HT-29 (cell line): ENCODE measurements around the gene PCBP2. TPM values are rescaled to one million over a fixed set of nuclear protein-coding genes. Genes with fewer than 3 reads are reported as not detected.
A peak's percentile ranks its signal among the peaks of the same experiment; 100 is the strongest.

ENCODE experiments used
- DNase-seq: peaks from one replicate; pipeline ENCODE4 v3.0.0-alpha.2; 2015; ENCODE audit warnings: low spot score
- total RNA-seq: library from RNA; depleted of rRNA; stranded (reverse); fragments of >200 nt; shearing (Covaris generic); gene quantifications from 2 replicates; pipeline ENCODE4 v1.2.3, GENCODE V29; 2014

The PCBP2 gene
- total RNA-seq, 1 experiment from 2014 or later, result 135 TPM

DNA sequence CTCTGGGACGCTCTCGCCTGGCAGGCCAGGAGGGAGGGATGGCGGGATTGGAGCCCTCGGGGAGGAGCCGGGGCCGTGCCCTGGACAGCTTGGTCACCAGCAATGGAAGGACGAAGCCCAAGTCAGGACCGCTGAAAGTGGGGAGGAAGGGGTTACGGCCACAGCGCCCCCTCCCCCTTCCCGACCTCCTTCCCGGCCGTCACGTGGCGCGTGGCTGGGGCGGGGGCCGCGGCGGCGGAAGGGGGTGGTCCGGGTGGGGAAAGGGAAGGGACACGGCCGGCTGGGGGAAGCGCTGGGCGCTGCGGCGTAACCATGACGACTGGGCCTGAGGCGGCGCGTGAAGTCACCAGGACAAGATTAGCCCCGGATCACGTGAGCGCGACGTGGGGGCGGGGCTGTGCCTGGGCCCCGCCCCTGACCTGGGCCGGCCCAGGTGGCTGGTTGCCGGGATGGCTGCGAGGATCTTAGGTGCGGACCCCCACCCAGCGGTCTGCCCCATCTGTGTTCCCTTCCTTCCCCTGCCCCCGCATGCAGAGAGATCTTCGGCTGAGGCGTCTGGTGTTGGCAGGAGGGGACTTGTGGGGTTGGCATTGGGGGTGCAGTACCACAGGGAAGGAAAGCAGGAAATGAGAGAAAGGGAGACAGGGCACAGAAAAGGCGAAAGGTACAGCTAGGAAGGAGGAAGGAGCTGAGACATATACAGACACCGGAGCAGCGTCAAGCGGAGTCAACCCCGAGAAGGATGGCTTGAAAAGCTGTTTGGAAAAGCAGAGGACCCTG lies 41.1 kb downstream of the PCBP2 start:
- peak; percentile 93 for DNase-seq

DNA sequence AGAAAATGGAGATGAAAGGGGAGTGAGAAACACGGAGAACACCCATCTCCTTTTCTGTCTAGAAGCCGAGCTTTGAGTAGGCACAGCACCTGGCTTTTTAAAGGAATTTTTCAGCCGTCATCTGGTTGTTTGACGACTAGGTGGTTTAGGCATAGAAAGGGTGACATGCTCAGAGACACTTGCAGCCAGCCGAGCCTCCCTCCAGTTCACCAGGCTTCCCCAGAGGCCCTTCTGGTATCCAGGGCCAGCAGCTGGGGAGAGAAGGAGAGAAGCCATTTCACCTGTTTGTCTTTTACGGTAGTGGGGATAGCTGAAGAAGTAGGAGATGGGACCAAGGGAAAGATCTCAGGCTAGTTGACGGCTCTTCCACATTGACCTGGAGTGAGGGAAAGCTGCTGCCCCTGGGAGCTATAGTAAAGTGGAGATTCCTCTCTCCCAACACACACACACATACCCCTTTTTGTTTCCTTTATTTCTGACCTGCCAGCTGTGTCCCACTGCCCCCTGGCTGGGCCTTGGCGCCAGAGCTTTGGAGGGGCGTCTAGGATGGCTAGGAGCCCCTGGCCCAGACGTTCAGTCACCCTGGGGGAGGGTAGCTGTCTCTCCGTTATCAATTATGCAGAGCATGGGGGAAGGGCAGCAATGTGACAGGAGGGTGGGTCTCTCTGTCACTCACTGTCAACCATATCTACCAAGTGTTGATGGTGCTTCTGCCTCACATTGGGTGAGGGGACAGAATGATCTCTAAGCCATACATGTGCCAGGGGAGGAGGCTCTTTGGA lies 41.9 kb downstream of the PCBP2 start:
- DNase-seq, result no peak

DNA sequence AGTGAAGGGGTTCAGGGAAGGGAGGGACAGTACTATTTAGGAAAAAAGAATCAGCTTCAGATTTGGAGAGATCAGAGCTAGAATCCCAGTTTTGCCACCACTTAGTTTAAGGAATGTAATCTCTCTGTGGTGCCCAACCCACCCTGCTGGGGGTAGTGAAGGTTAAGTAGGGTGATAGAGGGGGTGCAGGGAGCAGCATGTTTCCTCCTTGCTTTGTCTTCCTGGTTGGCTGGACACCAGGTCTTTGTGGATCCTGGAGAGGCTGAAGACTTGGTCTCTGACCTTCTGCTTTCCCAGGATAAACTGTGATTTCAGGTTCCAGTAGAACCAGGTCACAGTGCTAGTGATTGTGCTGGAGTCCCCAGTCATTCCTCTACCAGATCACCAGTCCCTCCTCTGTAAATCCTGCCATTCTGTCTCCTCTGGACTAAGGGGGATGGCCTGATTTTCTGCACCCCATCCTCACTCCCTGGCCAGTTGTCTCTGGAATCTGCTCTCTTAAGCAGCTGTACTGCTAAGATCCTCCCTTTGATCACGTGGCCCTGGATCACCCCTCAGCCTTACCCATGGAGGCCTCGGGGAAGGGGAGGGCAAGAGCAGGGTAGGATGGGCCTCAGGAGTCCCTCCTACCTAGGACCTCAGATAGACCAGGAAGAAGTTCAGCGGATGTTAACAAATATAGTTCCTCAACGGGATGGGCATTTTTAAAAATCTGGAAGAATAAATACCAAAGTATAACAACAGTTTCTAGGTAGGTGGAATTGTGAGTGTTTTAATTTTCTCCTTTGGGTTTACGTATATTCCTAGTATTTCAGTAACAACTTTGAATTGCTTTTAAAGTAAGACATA lies 44.2 kb downstream of the PCBP2 start:
- DNase-seq, result peak; percentile 69

DNA sequence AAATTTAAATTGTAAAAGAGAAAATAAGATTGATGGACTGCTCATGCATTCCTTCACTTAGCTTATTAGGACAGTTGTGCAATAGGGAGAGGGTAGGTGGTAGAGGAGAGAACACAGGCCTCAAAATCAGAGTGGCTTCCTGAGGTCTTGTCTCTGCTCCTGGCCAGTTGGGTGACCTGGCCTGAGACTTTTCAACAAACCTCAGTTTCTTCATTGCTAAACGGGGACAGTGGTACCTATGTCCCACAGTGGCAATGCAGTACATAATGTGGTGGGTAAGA lies 44.8 kb downstream of the PCBP2 start:
- DNase-seq, result no peak

DNA sequence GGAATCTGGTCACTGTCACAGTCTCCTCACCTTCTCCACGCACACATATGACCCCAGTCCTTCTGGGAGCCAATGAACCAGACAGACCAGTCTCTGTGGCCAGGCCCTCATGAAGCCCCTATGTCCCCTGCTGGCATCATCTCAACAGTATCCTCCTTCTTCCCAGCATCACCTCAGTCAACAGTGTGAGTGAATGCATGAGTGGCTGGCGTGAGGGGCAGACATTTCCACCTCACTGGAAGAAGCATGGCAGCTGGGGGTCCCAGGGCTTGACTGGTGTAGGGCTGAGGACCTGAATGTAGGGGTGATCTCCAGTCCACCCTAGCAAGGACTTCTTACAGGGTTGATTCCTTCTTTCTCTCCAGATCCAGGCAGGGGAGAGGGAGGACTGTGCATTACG lies 45.6 kb downstream of the PCBP2 start:
- no peak for DNase-seq

DNA sequence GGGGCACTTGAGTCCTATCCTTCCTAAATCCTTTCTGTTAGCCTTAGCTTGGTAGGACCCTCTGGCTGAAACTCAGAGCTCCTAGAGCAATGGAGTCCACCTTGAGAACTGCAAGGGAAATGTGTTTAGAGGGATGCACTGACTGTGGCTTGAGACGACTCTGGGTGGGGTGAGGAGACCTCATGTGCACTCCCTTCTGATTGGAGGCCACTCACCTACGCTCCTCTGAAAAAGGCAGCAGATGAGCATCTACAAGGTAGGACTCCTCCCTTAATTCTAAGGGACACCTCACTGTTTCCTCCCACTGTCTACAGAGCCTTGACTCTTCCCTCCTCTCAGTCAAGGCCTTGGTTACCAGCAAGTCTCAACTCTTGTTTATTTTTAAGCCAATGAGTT lies 46.3 kb downstream of the PCBP2 start:
- DNase-seq, result no peak

DNA sequence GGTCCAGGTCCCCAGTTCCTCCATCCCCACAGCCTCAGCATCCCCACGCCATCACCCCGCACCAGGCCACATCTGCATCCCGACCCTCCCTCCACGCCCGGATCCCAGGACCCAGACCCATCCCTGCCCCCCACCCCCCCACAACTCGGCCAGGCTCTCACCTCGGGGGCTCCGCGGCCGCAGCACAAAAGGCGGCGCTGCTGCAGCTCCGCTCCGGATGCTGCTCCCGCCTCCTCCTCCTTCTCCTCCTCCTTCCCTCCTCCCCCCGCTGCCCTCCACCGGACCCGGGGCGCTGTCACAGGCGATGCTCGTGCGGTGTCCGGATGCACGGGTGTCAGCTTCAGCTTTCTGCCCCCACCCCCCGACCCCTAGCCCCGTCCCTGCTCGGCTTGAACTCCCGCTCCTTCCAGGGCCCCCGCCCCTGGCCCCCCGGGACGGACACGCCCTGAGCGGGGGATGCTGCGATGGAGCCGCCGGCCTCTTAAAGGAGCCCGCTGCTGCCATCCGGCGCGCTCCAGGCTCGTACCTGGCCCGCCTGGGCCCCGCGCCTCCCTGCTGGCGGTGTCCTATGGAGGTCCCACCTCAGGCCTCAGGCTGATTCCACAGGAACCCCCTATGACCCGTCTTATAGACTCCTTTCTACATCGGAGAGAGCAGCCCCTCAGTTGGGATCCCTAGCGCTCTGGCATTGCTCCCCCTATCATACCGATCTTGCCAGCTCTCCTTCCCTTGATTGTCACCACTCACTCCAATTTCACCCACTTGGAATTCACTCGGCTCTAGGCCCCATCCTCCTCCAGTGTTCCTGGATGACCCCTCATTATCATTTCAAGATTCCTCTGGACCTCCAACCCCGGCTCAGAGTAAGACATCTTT lies 47.6 kb downstream of the PCBP2 start, which contains the start of gene MAP3K12:
TSS of gene MAP3K12 (minus strand) at position 193 of the 876 bp plus-strand sequence. CDS start 12,067 bp downstream, outside the sequence.
- DNase-seq, result no peak

DNA sequence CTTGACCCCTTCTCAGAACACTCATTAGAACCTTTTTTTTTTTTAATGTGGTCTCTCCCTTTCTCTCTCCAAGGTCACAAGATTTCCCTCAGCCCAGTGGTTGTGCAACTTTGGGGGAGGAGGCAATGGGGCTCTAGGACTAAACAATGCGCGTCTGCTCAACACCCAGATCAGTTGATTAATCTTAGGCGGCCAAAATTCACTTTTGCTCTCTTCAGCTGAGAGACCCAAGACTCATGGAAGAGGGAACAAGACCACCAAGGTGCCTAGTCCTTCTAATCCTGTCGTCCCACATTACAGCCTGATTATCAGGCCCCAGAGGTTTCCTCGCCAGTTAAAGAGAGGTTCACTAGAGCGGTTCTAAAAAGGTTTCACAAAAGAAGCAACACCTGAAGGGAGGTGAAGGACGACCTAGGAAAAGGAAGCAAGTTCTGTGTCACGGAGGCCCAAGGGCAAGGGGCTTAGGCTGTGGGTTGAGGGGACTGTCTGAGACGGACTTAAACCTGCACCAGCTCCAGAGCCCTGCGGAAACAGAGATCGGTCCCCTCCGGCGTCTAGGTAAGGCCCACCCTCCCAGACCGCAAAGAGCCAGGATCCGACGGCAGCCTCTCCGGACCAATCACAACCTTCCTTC lies 48.4 kb downstream of the PCBP2 start:
- no peak for DNase-seq

DNA sequence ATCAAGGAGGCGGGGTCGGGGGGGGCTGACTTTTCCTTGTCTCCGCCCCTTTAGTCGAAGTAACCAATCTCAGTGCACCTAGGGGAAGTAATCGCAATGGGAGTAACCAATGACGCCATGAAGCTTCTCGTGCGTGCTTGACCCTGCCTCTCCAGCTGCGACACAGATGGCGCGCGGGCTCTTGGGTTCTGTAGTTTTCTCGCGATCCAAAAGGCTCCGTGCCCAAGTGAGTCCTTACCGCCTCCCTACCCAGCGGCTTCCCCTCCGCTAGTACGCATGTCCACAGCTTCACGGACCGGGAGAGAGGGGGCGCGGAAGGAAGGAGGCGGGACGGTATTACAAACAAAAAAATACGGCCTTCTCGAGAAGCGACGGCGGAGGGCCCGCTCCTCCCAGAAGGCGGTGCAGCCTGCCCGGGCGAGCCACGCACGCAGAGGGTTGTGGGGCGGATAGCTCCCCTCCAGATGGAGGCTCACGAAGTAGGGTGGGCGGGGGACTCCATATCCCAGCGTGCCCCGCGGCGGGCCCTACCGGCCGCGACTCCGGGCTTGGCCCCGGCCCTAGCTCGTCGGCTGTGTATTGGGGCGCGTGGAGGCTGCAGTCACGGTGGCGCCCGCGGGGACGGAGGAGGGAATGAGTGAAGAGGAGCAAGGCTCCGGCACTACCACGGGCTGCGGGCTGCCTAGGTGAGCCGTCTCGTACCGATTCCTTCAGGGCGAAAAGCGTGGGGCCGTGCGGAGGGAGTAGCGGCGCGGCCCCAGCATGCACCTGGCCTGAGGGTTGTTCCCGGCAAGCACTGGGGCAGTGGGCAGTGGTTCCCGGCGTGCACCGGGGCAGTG lies 49.1 kb downstream of the PCBP2 start, which contains the start of gene TARBP2:
TSS of gene TARBP2 (plus strand) at position 508 of the 839 bp plus-strand sequence. CDS start at position 634, 126 bp downstream.
- peak; percentile 98 for DNase-seq

DNA sequence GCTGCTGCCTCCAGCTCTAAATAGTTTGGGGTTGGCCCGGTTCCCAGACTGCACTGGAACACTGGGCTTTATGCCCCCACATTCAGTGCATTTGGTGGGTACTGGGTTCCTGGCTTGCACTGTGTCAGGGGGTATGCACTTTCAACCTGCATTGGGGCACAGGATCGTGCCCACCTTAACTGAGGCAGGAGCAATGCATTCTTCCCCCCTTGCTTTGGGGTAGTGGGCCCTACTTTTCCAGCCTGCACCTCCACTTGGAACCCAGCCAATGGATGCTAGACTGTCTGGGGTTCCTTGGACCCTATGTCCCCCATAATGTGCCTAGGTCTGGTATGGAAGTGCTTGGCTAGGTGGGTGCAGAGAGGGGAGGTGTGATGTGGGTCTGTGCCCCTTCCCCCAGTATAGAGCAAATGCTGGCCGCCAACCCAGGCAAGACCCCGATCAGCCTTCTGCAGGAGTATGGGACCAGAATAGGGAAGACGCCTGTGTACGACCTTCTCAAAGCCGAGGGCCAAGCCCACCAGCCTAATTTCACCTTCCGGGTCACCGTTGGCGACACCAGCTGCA lies 49.8 kb downstream of the PCBP2 start:
- DNase-seq, result no peak

DNA sequence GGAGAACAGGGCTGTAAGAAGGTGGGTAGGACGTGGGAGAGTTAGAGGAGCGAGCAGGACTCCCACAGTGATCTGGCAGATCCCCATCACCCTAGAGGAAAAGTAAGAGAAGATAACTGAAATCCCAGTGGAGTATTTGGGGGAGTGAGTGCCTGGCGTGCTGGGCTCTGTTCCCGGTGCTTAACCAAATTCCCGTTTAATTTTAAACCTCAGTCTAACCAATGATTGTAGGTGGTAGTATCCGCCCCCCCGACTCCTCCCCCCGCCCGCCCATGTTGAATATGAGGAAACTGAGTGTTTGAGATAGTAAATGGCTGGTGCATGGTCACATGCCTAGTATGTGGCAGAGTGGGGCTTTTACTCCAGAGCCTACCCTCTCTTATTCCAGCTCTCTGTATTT lies 50.4 kb downstream of the PCBP2 start:
- no peak for DNase-seq

DNA sequence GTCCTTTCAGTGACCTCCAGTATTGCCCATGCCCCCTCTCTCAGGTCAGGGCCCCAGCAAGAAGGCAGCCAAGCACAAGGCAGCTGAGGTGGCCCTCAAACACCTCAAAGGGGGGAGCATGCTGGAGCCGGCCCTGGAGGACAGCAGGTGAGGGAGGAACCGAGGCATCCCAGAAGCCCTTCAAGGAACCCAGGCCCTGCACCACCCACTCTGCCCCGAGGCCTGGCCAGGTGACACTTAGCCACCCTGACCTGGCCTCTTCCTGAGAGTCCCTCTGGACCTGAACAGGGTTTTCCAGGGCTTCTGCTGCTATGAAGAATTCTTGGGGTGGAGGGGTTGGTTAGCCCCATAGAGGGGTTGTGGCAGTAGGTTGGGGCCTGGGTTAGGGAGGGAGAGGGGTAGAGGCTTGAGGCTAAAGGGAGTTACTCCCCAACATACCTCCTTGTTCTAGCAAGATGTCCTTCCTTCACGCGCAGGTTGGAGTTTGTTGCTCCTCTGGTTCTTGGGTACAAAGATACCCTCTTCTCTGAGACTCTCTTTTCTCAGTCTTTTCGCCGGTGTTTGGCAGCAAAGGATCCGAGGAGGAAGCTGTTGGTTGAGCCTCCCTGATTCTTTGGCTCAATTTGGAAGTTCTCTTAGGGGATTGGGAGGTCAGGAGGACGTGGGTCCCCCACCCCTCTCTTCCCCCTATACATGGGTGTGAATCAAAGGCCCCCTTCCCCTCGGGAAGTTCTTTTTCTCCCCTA lies 51.3 kb downstream of the PCBP2 start:
- no peak for DNase-seq

DNA sequence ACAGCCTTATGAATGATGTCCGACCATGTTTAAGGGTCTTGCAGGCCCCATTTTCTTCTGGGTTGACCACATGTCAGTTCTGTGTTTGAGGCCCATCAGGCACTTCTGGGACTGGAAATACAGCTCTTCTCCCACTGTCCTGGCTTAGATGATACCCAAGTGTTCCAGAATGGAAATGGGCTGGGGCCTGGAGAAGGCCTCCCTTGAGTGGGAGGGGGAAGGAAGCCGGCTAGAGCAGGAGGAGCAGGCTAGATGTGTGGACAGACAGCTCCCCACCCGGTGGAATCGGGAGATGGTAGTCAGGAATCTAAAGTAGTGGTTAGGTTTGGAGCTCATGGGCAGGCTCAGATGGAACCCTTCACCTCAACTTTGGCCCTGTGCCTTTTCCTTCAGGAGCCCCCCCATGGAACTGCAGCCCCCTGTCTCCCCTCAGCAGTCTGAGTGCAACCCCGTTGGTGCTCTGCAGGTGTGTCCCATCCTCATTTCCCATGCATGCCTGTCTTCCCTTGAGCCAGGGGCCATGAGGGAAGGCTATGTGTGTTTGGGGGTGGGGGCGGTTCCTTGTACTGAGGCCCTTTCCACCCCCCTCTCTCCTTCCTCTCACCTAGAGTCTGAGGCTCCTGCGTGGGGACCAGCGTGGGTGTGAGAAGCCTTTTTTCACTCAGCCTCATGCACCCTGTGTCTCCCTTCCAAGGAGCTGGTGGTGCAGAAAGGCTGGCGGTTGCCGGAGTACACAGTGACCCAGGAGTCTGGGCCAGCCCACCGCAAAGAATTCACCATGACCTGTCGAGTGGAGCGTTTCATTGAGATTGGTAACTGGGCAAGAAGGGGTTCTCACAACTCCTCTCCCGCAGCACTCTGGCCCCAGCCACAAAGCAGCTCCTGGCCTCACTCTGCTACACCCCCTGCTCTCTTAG lies 52.4 kb downstream of the PCBP2 start:
- no peak for DNase-seq

DNA sequence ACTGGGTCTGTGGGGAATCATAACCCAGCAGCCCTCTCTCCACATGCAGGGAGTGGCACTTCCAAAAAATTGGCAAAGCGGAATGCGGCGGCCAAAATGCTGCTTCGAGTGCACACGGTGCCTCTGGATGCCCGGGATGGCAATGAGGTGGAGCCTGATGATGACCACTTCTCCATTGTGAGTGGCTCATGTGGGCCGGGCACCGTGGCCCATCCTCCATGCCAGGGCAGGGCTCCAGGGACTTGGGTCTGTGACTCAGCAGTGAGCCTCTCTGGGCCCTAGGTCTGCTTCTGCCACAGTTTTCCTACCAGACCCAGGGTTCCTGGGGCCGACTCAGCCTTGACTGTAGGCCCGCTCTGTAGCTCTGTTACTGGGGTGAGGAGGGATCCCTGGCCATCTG lies 53.2 kb downstream of the PCBP2 start:
- no peak for DNase-seq

DNA sequence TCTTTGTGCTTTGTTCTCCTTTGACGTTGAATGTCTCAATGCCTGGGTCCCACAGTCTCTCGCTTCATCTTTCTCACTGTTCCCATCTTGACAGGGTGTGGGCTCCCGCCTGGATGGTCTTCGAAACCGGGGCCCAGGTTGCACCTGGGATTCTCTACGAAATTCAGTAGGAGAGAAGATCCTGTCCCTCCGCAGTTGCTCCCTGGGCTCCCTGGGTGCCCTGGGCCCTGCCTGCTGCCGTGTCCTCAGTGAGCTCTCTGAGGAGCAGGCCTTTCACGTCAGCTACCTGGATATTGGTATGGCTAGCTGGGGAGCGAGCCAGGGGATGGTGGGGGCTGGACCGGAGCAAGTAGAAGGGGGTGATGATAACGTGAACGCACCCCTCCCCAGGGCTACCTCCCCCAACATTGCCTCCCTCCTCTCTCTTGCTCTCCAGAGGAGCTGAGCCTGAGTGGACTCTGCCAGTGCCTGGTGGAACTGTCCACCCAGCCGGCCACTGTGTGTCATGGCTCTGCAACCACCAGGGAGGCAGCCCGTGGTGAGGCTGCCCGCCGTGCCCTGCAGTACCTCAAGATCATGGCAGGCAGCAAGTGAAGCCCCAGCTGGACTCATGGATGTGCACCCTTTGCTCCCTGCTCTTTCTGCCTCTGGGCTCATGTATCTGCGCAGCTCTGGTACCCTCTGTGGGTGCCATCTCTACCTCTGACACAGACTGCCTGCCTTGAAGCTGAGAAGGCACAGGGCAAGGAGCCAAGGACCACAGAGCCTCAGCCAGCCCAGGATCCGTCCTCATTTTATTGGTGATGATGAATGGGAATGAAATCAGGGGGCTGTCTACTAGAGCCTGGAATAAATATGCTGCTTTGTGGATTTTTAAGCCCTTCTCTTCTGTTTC lies 53.9 kb downstream of the PCBP2 start:
- DNase-seq, result no peak

DNA sequence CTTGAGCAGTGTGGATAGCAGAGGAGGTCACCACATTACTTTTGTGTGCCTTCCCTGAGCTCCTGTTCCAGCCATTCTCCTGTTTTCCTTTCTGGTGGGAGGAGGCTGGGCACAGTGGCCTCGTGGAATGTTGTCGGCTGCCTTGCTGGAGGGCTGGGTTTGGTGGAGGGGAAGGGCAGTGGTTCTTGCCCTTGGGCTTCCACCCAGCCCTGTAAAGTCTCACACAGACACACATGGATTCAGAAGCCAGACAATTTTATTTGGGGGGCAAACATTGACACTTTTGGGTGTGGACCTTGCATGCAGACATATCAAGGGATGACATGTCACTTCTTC lies 54.5 kb downstream of the PCBP2 start:
- no peak for DNase-seq
